Vein endothelial cell (primary cell): ENCODE results near the gene SELENOS. TPM values are rescaled to one million over a fixed set of nuclear protein-coding genes. Genes with fewer than 3 reads are reported as not detected.

ENCODE experiments used
- total RNA-seq: library from RNA; depleted of rRNA; stranded (reverse); fragments of >200 nt; gene quantifications from 2 replicates; pipeline ENCODE4 v1.2.3, GENCODE V29; 2012

Gene SELENOS
- total RNA-seq, result 45.1 and 56.6 TPM in 2 replicates

GRCh38 chr15:101277038-101277822, at the start of gene SELENOS:
TSS of gene SELENOS (minus strand) at chr15:101277485. CDS start at chr15:101277417, 68 bp downstream.

GRCh38 chr15:101294731-101295606, 17.7 kb upstream of the SELENOS start, which contains the start of gene SNRPA1:
TSS of gene SNRPA1 (minus strand) at chr15:101295248. CDS start at chr15:101295178, 70 bp downstream.

GRCh38 chr15:101251830-101252820, 25.2 kb downstream of the SELENOS start, which contains the start of gene CHSY1:
TSS of gene CHSY1 (minus strand) at chr15:101252048. CDS start at chr15:101251456, 592 bp downstream.

Other genes starting within 250 kb of the SELENOS start
- 49.1 and 58.5 TPM in 2 replicates for gene CHSY1, start 25.4 kb downstream of the SELENOS start, total RNA-seq
- gene SNRPA1, start 17.8 kb upstream of the SELENOS start, total RNA-seq, result 13.4 and 22.6 TPM in 2 replicates
- gene PCSK6, start 212.2 kb upstream of the SELENOS start, total RNA-seq, result 1.6 and 3.3 TPM in 2 replicates